Measurements from ENCODE around the gene SH3D19. TPM values are rescaled to one million over a fixed set of nuclear protein-coding genes. Genes with fewer than 3 reads are reported as not detected.

Gene SH3D19
- total and polyA plus RNA-seq, 3 experiments from 2014 or later = not detected

- Histone ChIP-seq H3K36me3 (ENCODE audit: insufficient read depth, low read length) (no peaks in the 10 kb centered on the region), H3K9me3 (ENCODE audit: low read length) (no peaks in the 10 kb centered on the region), H3K4me3 (ENCODE audit: low read length) (no peak overlapping the region), H3K27ac (ENCODE audit: low read depth, low read length) (no peak overlapping the region), H3K4me1 (ENCODE audit: insufficient read depth, low read length) (no peaks in the 10 kb centered on the region), H3K27me3 (ENCODE audit: insufficient read depth, low read length, poor library complexity, severe bottlenecking) (no peaks in the 10 kb centered on the region)
- Mint-ChIP-seq H3K9me3 (peaks cover 0 to under 1% (median 0%) of the 10 kb centered on the region in 5 donors), H3K4me1 (no peaks in the 10 kb centered on the region), H3K4me3 (no peak overlapping the region), H3K36me3 (peaks cover 0 to 2% (median 0%) of the 10 kb centered on the region in 3 donors), H3K27me3 (peaks cover 7 to 31% of the 10 kb centered on the region in 2 donors), H3K27ac (no peak overlapping the region)
- no peak for DNase-seq
- ChIA-PET CTCF (no interaction called here), POLR2A (no interaction called here)
Measured at GRCh38 chr4:151316645-151317044, 8.8 kb downstream of the SH3D19 start.

- Histone ChIP-seq H3K9me3 (ENCODE audit: low read length) (no peaks in the 10 kb centered on the region), H3K27ac (ENCODE audit: low read depth, low read length) (no peak overlapping the region), H3K27me3 (ENCODE audit: insufficient read depth, low read length, poor library complexity, severe bottlenecking) (no peaks in the 10 kb centered on the region), H3K36me3 (ENCODE audit: insufficient read depth, low read length) (no peaks in the 10 kb centered on the region), H3K4me3 (ENCODE audit: low read length) (no peak overlapping the region), H3K4me1 (ENCODE audit: insufficient read depth, low read length) (no peaks in the 10 kb centered on the region)
- H3K4me3 Mint-ChIP-seq = no peak overlapping the region
- ChIA-PET CTCF (no interaction called here), POLR2A (no interaction called here)
- peaks cover 0 to 2% (median 0%) of the 10 kb centered on the region in 5 donors for H3K9me3 Mint-ChIP-seq
- DNase-seq = no peak
- H3K27ac Mint-ChIP-seq = no peak overlapping the region
- H3K27me3 Mint-ChIP-seq = peaks cover 8 to 23% of the 10 kb centered on the region in 2 donors
- H3K4me1 Mint-ChIP-seq = no peaks in the 10 kb centered on the region
- H3K36me3 Mint-ChIP-seq = peaks cover 0 to 2% (median 0%) of the 10 kb centered on the region in 3 donors
Measured at GRCh38 chr4:151315212-151315886, 10.1 kb downstream of the SH3D19 start.

- POLR2A ChIA-PET = no interaction called here
- Mint-ChIP-seq H3K27me3 (peaks cover 8 to 17% of the 10 kb centered on the region in 2 donors), H3K36me3 (peaks cover 0 to 2% (median 0%) of the 10 kb centered on the region in 3 donors), H3K27ac (peak overlapping the region in 1 of 8 donors; percentile 47), H3K4me1 (no peaks in the 10 kb centered on the region), H3K4me3 (no peak overlapping the region), H3K9me3 (peaks cover 0 to 2% (median 0%) of the 10 kb centered on the region in 5 donors)
- no peak overlapping the region for H3K4me3 ChIP-seq (ENCODE audit: low read length)
- H3K27me3 ChIP-seq (ENCODE audit: insufficient read depth, low read length, poor library complexity, severe bottlenecking) = no peaks in the 10 kb centered on the region
- CTCF ChIA-PET = no interaction called here
- H3K4me1 ChIP-seq (ENCODE audit: insufficient read depth, low read length) = no peaks in the 10 kb centered on the region
- H3K9me3 ChIP-seq (ENCODE audit: low read length) = no peaks in the 10 kb centered on the region
- no peak for DNase-seq
- H3K27ac ChIP-seq (ENCODE audit: low read depth, low read length) = no peak overlapping the region
- no peaks in the 10 kb centered on the region for H3K36me3 ChIP-seq (ENCODE audit: insufficient read depth, low read length)
Measured at GRCh38 chr4:151314479-151314878, 10.9 kb downstream of the SH3D19 start.

GRCh38 chr4:151314010-151314355 is 11.4 kb downstream of the SH3D19 start:
- Mint-ChIP-seq H3K4me3 (no peak overlapping the region), H3K9me3 (peaks cover 0 to 2% (median 0%) of the 10 kb centered on the region in 5 donors)

GRCh38 chr4:151313306-151314009 is 11.9 kb downstream of the SH3D19 start:
- DNase-seq = no peak
- Mint-ChIP-seq H3K9me3 (peaks cover 0 to 2% (median 0%) of the 10 kb centered on the region in 5 donors), H3K4me1 (no peaks in the 10 kb centered on the region), H3K4me3 (no peak overlapping the region), H3K27ac (no peak overlapping the region), H3K36me3 (peaks cover 0 to 2% (median 0%) of the 10 kb centered on the region in 3 donors), H3K27me3 (peaks cover 8 to 14% of the 10 kb centered on the region in 2 donors)
- H3K4me3 ChIP-seq (ENCODE audit: low read length) = no peak overlapping the region
- H3K27me3 ChIP-seq (ENCODE audit: insufficient read depth, low read length, poor library complexity, severe bottlenecking) = no peaks in the 10 kb centered on the region
- no peak overlapping the region for H3K27ac ChIP-seq (ENCODE audit: low read depth, low read length)
- no peaks in the 10 kb centered on the region for H3K36me3 ChIP-seq (ENCODE audit: insufficient read depth, low read length)
- H3K4me1 ChIP-seq (ENCODE audit: insufficient read depth, low read length) = no peaks in the 10 kb centered on the region
- no peaks in the 10 kb centered on the region for H3K9me3 ChIP-seq (ENCODE audit: low read length)
- CTCF ChIA-PET = no interaction called here
- POLR2A ChIA-PET = no interaction called here

More at GRCh38 chr4:151314010-151314355, 11.4 kb downstream of the SH3D19 start:
- Mint-ChIP-seq H3K27ac (no peak overlapping the region), H3K4me1 (no peaks in the 10 kb centered on the region), H3K36me3 (peaks cover 0 to 2% (median 0%) of the 10 kb centered on the region in 3 donors), H3K27me3 (peaks cover 8 to 14% of the 10 kb centered on the region in 2 donors)
- Histone ChIP-seq H3K4me3 (ENCODE audit: low read length) (no peak overlapping the region), H3K36me3 (ENCODE audit: insufficient read depth, low read length) (no peaks in the 10 kb centered on the region), H3K9me3 (ENCODE audit: low read length) (no peaks in the 10 kb centered on the region), H3K27ac (ENCODE audit: low read depth, low read length) (no peak overlapping the region), H3K4me1 (ENCODE audit: insufficient read depth, low read length) (no peaks in the 10 kb centered on the region), H3K27me3 (ENCODE audit: insufficient read depth, low read length, poor library complexity, severe bottlenecking) (no peaks in the 10 kb centered on the region)
- ChIA-PET POLR2A (no interaction called here), CTCF (no interaction called here)
- no peak for DNase-seq

GRCh38 chr4:151310124-151310728 is 15.2 kb downstream of the SH3D19 start:
- Histone ChIP-seq H3K27me3 (ENCODE audit: insufficient read depth, low read length, poor library complexity, severe bottlenecking) (no peaks in the 10 kb centered on the region), H3K27ac (ENCODE audit: low read depth, low read length) (no peak overlapping the region), H3K9me3 (ENCODE audit: low read length) (no peaks in the 10 kb centered on the region), H3K36me3 (ENCODE audit: insufficient read depth, low read length) (no peaks in the 10 kb centered on the region), H3K4me1 (ENCODE audit: insufficient read depth, low read length) (no peaks in the 10 kb centered on the region), H3K4me3 (ENCODE audit: low read length) (no peak overlapping the region)
- H3K4me3 Mint-ChIP-seq = no peak overlapping the region
- no peak for DNase-seq
- ChIA-PET POLR2A (no interaction called here), CTCF (no interaction called here)
- H3K27me3 Mint-ChIP-seq = peaks cover 2 to 3% of the 10 kb centered on the region in 2 donors
- H3K4me1 Mint-ChIP-seq = no peaks in the 10 kb centered on the region
- H3K9me3 Mint-ChIP-seq = peaks cover 0 to 3% (median 0%) of the 10 kb centered on the region in 5 donors
- no peaks in the 10 kb centered on the region for H3K36me3 Mint-ChIP-seq
- no peak overlapping the region for H3K27ac Mint-ChIP-seq

- Histone ChIP-seq H3K4me3 (ENCODE audit: low read length) (no peak overlapping the region), H3K36me3 (ENCODE audit: insufficient read depth, low read length) (no peaks in the 10 kb centered on the region), H3K27ac (ENCODE audit: low read depth, low read length) (no peak overlapping the region), H3K9me3 (ENCODE audit: low read length) (no peaks in the 10 kb centered on the region), H3K27me3 (ENCODE audit: insufficient read depth, low read length, poor library complexity, severe bottlenecking) (no peaks in the 10 kb centered on the region), H3K4me1 (ENCODE audit: insufficient read depth, low read length) (no peaks in the 10 kb centered on the region)
- H3K4me1 Mint-ChIP-seq = no peaks in the 10 kb centered on the region
- H3K9me3 Mint-ChIP-seq = peaks cover 0 to 3% (median 0%) of the 10 kb centered on the region in 5 donors
- H3K36me3 Mint-ChIP-seq = no peaks in the 10 kb centered on the region
- peaks cover 0 to 19% of the 10 kb centered on the region in 2 donors for H3K27me3 Mint-ChIP-seq
- CTCF ChIA-PET = interaction anchor here (1.0 kb wide), 1 partner anchor 13 kb away, joined by 3 read pairs; no protein-coding TSS in a partner anchor
- H3K27ac Mint-ChIP-seq = no peak overlapping the region
- DNase-seq = no peak
- H3K4me3 Mint-ChIP-seq = no peak overlapping the region
- POLR2A ChIA-PET = no interaction called here
Measured at GRCh38 chr4:151304755-151305154, 20.6 kb downstream of the SH3D19 start.

- Histone ChIP-seq H3K4me3 (ENCODE audit: low read length) (no peak overlapping the region), H3K9me3 (ENCODE audit: low read length) (no peaks in the 10 kb centered on the region), H3K27me3 (ENCODE audit: insufficient read depth, low read length, poor library complexity, severe bottlenecking) (no peaks in the 10 kb centered on the region), H3K4me1 (ENCODE audit: insufficient read depth, low read length) (no peaks in the 10 kb centered on the region), H3K36me3 (ENCODE audit: insufficient read depth, low read length) (no peaks in the 10 kb centered on the region), H3K27ac (ENCODE audit: low read depth, low read length) (no peak overlapping the region)
- no peak overlapping the region for H3K27ac Mint-ChIP-seq
- peaks cover 0 to 3% (median 0%) of the 10 kb centered on the region in 5 donors for H3K9me3 Mint-ChIP-seq
- no peaks in the 10 kb centered on the region for H3K4me1 Mint-ChIP-seq
- DNase-seq = no peak
- no peaks in the 10 kb centered on the region for H3K36me3 Mint-ChIP-seq
- no peak overlapping the region for H3K4me3 Mint-ChIP-seq
- peaks cover 0 to 19% of the 10 kb centered on the region in 2 donors for H3K27me3 Mint-ChIP-seq
- ChIA-PET POLR2A (no interaction called here), CTCF (interaction anchor here (1.0 kb wide), 1 partner anchor 13 kb away, joined by 3 read pairs; no protein-coding TSS in a partner anchor)
Measured at GRCh38 chr4:151304226-151304625, 21.2 kb downstream of the SH3D19 start.

Data from CD8-positive, alpha-beta memory T cell (primary cell).